RCC 7860 (cell line): ENCODE data around the gene MARVELD1.

ENCODE experiments used
- DNase-seq: peaks from one replicate; pipeline ENCODE4 v3.0.0-alpha.2; 2015; ENCODE audit warnings: low spot score
- FAIRE-seq: peaks from 2 replicates; lab custom pipeline; 2012; peaks lifted over from hg19 to GRCh38; lab: Jason Lieb, UNC

Gene MARVELD1

DNA sequence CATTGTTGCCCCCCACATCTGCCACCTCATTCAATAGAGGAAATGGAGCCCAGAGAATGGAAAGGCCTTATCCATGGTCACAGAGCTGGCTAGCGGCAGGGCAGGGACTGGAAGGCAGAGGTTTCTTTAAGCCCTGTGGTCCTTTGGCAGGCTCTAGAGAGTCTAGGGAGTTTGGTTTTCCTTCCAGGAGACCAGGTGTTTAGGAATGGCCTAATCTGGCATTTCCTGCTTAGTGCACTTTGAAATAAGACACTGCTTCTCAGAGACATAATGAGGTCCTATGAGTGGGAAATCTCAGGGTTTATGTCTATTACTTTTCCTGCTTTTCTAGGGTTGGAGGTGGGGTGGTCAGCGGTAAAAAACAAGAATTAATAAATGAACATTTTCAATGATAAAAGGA is 6.1 kb downstream of the MARVELD1 start:
- FAIRE-seq, result no peak

DNA sequence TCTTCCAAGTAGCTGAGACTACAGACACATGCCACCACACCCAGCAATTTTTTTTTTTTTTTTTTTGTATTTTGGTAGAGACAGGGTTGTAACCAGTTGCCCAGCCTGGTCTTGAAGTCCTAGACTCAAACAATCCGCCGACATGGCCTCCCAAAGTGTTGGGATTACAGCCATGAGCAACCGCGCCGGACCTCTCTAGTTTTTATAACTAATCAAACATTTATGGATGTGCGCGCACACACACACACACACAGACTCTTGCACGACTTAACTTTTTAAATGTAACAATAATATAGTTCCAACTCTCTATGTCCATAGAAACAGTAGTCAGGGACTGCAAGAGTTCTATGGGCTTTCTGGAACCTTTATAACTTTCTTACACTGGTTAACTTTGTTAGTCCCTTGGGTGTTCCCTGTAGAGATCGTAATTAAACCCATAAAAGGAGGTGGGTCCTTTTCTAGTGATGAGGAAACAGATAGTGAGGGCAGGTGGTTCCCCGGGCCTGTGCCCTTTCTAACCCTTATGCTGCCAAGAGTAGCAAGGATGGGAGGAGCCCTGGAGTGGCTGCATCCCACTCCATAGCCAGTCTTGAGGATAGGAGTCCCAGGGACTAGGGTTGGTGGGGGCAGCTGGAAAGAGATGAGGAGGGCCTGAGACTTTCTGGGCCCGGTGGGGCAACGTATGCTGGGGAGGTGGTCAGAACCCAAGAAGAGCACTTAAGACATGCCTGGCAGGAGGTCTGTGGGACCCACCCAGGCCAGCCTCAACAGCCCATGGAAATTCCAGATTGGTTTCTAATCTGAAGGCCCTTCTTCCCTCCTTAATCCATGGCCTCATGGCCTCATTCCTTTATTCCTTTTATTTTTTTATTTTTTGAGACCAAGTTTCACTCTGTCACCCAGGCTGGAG is 8.6 kb downstream of the MARVELD1 start:
- FAIRE-seq, result no peak
- no peak for DNase-seq

More for the DNA sequence above, 6.1 kb downstream of the MARVELD1 start:
- no peak for DNase-seq

DNA sequence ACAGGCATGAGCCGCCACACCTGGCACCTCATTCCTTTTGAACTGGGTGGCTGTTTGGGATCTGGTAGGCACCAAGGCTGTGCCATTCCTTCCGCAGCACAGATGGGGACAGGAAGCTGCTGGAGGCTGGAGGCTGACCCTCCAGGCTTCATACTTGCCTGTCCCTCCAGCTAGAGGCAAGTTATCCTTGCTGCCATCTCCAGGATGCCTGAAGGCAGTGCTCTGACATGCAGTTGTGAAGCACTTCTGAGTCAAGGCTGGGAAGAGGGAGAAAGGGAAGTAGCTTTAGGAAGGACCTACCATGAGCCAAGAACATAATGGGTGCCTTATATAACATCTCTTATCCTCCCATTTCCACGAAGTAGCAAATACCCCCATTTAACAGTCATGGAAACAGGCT is 9.5 kb downstream of the MARVELD1 start:
- no peak for FAIRE-seq
- DNase-seq, result no peak

DNA sequence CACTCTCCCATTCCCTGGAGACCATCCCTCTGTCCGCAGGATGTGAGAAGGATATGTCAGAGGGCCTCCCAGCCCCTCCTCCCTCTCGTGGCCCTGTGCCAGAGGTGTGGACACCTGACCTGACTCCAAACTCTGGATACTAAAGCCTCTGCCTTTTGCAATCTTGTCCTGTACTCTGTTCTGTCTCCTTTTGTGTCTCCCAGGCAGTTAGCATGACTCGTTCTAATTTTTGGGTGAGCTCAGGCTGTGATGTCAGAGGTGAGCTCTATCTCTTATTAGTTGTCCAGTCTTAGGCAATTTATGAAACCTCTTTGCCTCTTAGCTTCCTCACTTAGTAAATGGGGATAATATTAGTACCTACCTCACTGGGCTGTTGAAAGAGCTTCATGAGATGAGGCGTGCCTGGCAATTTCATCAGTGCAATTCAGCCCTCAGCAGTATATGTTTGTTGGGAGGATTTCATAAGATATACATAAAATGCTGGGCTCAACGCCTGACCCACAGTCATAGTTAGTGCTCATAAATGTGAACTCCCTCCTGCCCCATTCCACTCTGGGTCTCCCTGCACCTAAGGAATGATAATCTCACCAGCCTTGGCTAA is 10.9 kb downstream of the MARVELD1 start:
- no peak for FAIRE-seq
- DNase-seq, result no peak

DNA sequence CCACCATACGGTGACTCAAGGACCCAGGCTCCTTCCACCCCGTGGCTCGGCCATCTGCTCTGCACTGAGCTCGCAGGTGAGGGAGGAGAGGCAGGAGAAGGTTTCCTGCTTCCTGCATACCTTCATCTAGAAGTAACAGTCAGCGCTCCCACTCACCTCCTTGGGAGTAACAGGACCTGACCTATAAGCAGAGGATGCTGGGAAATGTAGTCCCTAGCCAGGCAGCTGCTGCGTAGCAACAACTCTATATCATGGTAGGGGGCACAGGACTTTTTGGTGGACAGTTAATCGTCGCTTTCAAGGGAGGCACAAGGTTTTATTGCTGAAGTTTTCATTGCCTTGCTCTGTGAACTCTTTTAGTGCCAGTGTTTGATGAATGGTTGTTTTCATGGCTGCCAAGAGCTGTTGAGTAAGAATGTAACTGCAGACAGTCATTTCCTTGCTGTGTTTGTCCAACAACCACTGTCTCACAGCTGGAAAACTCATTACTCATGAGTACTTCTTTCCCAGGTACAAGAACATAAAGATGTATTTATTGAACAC is 13.2 kb downstream of the MARVELD1 start:
- FAIRE-seq (no peak), DNase-seq (no peak)

DNA sequence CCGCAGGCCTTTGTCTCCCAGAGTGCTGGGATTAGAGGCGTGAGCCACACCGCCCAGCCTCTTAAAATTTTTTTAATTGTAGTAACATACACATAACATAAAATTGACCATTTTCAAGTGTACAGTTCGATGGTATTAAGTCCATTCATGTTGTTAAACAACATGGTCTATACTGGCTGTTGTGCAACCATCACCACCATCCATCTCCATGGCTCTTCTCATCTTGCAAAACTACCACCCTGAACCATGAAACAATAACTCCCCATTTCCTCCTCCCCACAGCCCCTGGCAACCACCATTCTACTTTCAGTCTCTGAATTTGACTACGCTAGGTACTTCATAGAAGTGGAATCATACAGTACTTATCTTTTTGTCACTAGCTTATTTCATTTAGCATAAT is 15.5 kb downstream of the MARVELD1 start:
- DNase-seq (no peak), FAIRE-seq (no peak)

DNA sequence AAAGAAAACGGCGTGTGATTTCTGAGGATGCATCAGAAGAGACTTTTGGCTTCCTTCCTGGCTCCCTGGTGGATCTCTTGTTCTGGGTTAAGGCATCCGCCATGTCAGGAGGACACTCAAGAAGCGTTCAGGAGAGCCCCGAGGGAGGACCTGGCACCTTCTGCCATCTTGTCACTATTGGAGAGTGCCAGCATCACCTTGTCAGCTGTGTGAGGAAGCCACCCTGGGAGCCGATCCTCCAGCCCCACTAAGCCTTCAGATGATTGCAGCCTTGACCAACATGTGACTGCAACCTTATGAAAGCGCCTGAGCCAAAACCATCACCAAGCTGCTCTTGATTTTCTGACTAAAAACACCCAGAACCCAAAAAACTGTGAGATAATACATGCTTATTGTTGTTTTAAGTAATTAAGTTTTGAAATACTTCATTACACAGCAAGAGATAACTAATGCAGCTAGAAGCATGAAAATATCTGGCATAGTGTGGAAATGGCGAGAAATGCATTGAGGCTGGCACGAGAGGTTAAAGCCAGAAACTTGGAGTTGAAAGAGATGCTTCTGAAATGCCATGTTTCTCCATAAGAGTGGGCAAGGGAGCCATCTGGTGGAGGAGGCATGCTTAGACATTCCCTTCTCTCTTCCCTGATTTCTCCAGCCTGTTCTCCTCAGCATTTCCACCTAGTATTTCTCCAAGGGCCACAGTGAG is 18.0 kb downstream of the MARVELD1 start:
- DNase-seq (peak; percentile 63), FAIRE-seq (peak; percentile 67)

DNA sequence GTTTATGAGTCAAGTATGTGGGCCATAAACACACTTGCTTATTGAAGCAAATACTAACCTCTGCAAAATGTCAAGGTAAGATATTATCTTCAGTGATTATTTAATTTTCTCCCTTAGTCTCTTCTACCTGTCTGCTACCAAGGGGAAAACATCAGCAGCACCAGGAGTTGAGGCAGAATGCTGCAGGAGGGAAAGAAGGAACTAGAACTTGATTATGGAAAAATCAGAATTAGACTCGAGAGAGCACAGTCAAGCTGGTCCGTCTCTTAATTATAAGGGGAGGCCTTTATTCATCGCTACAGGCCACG is 18.5 kb downstream of the MARVELD1 start:
- FAIRE-seq, result no peak
- no peak for DNase-seq

DNA sequence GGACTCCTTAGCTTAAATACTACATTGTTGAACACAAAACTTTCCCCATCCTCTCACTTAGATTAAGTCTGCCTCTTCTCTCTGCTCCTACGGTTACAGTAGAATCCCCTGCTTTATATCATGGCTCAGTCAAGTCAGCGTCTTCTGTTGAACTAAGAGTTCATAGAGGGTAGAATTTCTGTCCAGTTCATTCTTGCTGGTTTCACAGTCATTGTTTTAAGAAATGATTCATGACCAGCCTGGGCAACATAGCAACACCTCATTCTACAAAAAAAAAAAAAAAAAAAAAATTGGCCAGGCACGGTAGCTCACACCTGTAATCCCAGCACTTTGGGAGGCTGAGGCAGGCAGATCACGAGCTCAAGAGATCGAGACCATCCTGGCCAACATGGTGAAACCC is 19.7 kb downstream of the MARVELD1 start:
- no peak for FAIRE-seq
- no peak for DNase-seq

DNA sequence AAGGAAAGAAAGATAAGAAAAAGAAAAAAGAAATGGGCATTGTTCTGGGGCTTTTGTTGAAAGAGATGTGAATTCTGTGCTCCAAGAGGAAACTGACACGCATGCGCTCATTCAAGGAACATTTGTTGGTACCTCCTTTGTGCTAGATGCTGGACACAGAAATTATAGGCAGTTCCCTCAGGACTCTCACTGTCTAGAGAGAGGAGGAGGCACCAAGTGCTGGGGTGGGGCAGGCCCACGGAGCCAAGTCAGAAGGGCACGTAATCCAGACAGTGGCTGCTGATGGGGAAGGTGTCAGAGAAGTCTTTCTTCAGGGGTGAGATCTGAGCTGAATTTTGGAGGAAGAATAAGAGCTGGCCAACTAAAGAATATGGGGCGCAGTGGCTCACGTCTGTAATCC is 20.5 kb downstream of the MARVELD1 start:
- DNase-seq (no peak), FAIRE-seq (no peak)

DNA sequence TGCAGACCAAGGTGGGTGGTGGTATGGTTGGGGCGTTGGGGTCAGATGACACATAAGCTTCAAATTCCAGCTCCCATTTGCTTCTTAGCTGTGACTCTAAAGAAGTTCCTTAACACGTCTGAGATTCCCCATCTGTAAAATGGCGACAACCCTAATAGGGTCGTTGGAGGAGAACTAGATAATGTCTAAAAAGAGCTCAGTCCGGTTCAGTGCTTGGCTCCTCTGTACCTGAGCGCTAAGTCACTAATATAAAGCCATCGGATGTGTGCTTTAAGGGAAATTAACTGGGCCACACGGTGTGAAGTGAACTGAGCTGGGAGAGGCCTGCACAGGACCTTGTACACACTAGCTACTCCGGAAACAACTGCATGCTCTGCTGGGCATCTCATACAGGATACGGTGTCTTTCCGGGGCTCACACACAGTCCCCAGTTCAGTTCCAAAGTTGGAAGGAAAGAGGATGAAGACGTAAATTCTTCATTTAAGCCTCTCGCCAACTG is 22.9 kb downstream of the MARVELD1 start:
- FAIRE-seq (no peak), DNase-seq (no peak)

DNA sequence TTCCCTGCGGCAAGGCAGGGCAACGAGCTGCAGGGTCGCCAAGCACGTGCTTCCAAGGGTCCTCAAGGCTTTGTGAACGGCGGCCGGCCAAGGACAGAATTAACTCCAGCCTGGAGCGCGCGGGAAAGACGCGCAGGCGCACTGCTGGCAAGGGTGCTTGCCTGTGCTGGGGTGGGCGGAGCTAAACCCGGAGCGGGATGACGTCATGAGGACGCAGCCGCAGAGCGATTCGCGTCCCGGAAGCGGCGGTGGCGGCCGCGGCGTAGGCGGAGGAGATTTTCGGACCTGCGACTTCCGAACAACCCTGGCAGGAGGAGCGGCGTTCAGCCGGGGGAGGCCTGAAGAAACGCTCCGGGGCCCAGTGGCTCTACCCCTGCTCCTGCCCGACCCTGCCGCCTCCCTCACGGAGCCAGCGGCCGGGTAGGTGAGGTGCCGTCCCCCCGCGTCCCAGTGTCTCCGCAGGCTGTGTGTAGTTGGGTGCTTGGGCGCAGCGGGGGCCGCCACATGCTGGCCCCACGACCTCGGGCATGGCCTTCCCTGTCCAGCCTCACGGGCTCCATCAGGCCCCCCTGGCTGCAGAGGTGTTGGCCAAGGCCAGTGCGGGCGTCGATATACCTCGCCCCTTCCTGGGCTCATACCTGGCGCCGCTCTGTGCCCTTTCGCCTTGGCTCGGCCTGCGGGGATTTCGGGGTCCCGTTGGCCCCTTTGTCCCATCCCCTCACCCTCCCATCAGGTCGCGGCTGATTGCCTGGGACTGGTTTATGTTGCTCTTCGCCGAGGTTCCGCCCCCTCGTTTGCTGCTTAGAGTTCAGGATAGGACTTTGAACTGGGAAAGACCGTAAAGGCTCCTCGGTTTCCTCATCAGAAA is 23.6 kb downstream of the MARVELD1 start, which contains the start of gene ZFYVE27:
ZFYVE27 (plus strand) TSS at position 227 of the 868 bp plus-strand sequence. CDS start 1,350 bp downstream, outside the sequence.
- DNase-seq (peak; percentile 88), FAIRE-seq (peak; percentile 55)

DNA sequence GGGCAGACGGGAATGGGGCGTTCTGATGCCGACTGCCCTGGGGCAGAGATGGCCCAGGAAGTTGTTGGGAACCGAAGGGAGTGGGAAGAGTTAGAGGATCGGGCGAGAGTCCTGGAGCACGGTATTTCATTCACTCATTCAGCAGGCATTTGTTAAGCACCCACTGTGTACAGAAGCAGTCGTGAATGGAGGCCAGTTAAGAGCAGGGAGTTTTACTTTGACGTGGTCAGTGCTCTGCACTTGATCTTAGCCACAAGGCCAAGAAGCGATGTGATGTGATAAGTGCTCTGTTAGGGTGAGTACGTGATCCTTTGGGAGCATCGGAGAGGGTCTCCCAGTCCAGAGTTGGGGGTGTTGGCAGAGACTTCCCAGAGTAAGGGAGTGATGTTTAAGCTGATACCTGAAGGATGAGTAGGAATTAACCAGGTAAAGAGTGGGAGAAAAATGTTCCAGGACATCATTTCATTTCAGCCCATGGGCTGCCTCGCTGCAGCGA is 24.3 kb downstream of the MARVELD1 start:
- FAIRE-seq (no peak), DNase-seq (no peak)

DNA sequence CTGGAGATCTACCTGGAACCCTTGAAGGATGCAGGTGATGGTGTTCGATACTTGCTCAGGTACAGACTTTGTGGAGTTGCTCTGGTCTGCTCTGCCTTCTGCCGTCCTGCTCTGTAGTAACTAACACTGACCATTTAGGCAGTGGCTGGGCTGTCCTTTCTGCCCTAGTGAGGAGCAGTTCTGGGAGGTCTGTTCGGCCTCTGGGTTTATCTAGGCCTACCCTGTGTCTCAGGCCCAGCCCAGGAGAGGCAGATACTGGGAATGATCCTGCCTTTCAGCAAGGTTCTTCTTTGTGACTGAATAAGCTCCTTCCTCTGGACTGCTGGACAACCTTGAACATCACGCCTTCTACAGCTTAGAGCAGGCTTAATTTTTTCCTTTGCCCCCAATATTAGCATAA is 25.1 kb downstream of the MARVELD1 start:
- DNase-seq (no peak), FAIRE-seq (no peak)

DNA sequence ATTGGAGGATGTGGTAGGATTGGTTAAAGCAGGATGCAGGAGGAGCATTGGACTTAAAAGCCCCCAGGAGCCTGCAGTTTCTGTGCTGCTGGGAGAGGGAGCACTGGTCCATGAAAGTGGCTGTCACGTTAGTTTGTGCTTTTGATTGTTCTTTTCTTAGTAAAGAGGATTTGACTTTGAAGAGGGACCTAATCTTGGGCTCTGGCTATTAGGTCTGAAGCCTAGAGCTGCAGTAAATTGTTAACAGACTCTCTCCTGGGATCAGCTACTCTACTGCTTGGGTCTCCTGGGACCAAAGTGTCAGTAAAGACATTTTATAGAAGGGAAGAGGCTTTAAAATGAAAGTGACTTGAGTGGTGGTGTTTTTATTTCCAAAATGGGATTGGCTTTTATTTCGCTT is 27.1 kb downstream of the MARVELD1 start:
- DNase-seq, result no peak
- FAIRE-seq, result no peak

DNA sequence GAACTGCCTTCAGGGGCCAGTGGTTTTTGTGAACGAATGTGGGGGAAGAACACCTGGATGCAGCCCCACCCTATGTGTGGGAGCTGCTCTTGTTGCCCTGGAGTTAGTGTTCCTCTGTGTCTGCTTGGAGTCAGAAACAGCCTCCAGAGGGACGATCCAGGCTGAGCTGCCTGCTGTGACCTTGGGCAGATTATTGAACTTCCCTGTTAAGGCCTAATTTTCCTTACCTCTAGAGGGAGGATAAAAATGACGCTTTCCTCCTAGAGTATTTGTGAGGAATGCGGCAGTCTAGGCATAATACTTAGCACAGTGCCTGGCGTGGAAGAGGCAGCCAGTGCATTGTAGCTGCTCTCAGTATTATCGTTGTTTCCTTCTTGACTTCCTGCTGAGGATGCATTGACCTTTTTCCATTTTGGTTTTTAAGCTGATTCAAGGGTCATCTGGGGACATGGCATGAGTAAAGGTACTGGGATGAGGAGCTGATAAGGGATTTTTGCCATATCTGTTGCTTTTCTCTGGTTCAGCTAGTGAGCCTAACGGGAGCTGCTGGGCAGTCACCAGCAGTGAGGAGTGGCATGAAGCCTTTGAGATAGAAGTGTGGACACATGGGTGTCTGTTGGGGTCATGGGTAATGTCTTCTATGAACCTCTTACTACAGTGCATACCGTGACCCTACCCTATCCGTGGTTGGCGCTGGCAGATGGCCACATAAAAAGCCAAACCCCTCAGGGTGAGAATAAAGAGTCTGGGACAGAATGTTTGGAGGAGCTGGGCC is 29.8 kb downstream of the MARVELD1 start:
- FAIRE-seq, result no peak
- no peak for DNase-seq

DNA sequence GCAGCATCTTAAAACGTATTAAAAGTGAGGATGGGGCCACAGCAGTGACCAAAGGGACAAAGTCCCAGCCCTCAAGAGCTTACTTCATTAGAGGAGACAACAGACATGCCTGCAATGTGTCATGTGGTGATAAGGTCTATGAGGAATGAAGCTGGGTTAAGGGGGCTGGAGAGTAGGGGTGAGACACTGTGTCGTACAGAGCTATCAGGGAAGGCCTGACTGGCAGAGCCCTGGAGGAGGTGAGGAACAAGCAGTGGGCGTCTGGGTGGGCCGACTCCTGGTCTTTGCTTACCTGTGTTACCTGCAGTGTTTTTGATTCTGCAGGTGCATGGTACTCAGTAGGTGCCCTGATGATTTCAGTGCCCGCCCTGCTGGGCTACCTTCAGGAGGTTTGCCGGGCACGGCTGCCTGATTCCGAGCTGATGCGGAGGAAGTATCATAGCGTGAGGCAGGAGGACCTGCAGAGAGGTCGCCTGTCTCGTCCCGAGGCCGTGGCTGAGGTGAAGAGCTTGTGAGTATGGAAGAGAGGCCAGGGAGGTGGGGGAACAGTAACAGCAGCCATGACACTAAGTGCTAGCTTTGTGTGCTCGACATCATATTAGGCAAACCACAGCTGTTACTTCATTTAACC is 31.0 kb downstream of the MARVELD1 start:
- FAIRE-seq (no peak), DNase-seq (no peak)

DNA sequence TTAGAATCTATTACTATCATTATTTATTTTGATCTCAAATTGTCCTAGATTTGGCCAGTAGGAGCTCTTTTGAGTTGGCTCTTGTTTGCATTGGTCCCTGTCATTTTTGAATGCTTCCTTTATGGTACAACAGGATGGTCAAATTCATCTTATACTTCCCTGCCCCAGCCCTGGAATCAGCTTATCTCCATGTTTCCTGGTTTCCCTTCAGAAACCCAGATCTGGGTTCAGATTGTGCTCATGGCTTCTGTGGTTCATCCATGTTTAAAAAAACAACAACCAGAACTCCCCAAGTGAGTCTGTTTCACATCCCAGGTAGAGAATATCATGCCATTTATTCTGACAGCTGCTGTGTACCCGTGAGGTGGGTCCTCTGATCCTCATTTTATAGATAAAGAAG is 34.0 kb downstream of the MARVELD1 start:
- no peak for DNase-seq
- no peak for FAIRE-seq

DNA sequence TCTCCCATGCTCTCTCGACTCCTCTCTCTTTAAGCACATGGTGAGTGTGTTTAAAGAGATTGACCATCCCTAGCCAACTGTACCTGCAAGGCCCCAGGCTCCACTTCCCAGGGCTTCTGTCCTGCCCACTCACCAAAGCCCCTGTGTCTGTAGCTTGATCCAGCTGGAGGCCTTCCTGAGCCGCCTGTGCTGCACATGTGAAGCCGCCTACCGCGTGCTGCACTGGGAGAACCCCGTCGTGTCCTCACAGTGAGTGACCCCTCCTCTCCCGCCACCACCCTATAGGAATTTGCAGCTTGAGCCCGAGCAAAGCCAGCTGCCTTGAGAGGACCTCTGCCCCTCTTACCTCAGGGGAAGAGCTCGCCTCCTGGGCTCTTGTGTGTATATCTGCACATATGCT is 34.6 kb downstream of the MARVELD1 start:
- no peak for DNase-seq
- no peak for FAIRE-seq
